A549 treated with GW870086 at 1 μM for 4 hours (cell line): ENCODE results near the gene ARMC6. TPM values are rescaled to one million over a fixed set of nuclear protein-coding genes. Genes with fewer than 3 reads are reported as not detected.

Experiments used
- total RNA-seq: library from RNA; stranded (reverse); fragments of 200-300 nt; extraction: Qiagen RNA extraction; gene quantifications from 5 replicates; pipeline ENCODE4 v1.2.3, GENCODE V29; 2022; ENCODE audit warnings: low read depth

Gene ARMC6
- 23.2 to 28.4 TPM (median 27.8 TPM) in 5 replicates for total RNA-seq

GRCh38 chr19:19033426-19034203, at the start of gene ARMC6, which contains the start of gene SUGP2:
TSS of gene ARMC6 (plus strand) at chr19:19033603. CDS start at chr19:19034210, 607 bp downstream.
TSS of gene SUGP2 (minus strand) at chr19:19033517. CDS start at chr19:19031071, 2,446 bp downstream.

GRCh38 chr19:19063183-19064097, 30.0 kb downstream of the ARMC6 start, which contains the start of gene SLC25A42:
TSS of gene SLC25A42 (plus strand) at chr19:19063994. CDS start at chr19:19096125, 32,131 bp downstream.

Other genes with a start within 250 kb of the ARMC6 start
- gene COMP, start 242.3 kb upstream of the ARMC6 start, total RNA-seq: 0.06 to 0.16 TPM (median 0.08 TPM) in 5 replicates
- gene UPF1, start 201.6 kb upstream of the ARMC6 start, total RNA-seq: 31.8 to 42.1 TPM (median 39.6 TPM) in 5 replicates
- 3.2 to 5.8 TPM (median 5.0 TPM) in 5 replicates for gene CERS1, start 137.4 kb upstream of the ARMC6 start, total RNA-seq
- gene COPE, start 114.2 kb upstream of the ARMC6 start, total RNA-seq: 132 to 176 TPM (median 157 TPM) in 5 replicates
- gene DDX49, start 113.9 kb upstream of the ARMC6 start, total RNA-seq: 31.2 to 49.9 TPM (median 42.7 TPM) in 5 replicates
- 24.6 to 32.7 TPM (median 28.6 TPM) in 5 replicates for gene HOMER3, start 92.4 kb upstream of the ARMC6 start, total RNA-seq
- 21.2 to 36.2 TPM (median 31.9 TPM) in 5 replicates for gene SUGP2, start 86 bp upstream of the ARMC6 start, total RNA-seq
- gene SLC25A42, start 30.4 kb downstream of the ARMC6 start, total RNA-seq: 0.47 to 0.88 TPM (median 0.73 TPM) in 5 replicates
- 19.9 to 27.6 TPM (median 24.3 TPM) in 5 replicates for gene TMEM161A, start 104.9 kb downstream of the ARMC6 start, total RNA-seq
- 0.30 to 0.94 TPM (median 0.49 TPM) in 5 replicates for gene MEF2B, start 136.7 kb downstream of the ARMC6 start, total RNA-seq
- gene BORCS8, start 158.5 kb downstream of the ARMC6 start, total RNA-seq: 9.1 to 14.1 TPM (median 12.1 TPM) in 5 replicates
- 35.0 to 55.0 TPM (median 48.3 TPM) in 5 replicates for gene RFXANK, start 158.7 kb downstream of the ARMC6 start, total RNA-seq
- gene NR2C2AP, start 169.8 kb downstream of the ARMC6 start, total RNA-seq: 25.9 to 31.7 TPM (median 29.6 TPM) in 5 replicates
- 0.03 to 0.17 TPM (median 0.07 TPM) in 3 of 5 replicates, not detected in the others for gene NCAN, start 178.4 kb downstream of the ARMC6 start, total RNA-seq
- 0.24 to 1.1 TPM (median 0.57 TPM) in 5 replicates for gene TM6SF2, start 239.7 kb downstream of the ARMC6 start, total RNA-seq